Inflammatory macrophage (primary cell): ENCODE results near the gene TSPAN32.
"Not testable (repeated sequence)": the region's sequence is repeated elsewhere in the genome, so short reads cannot be mapped to it uniquely, and the experiment has no call there.

Experiments used
- DNase-seq, 2 donors: peaks; one replicate each; pipeline ENCODE4 v3.0.0-alpha.2; 2020 to 2022

TSPAN32 gene

DNA sequence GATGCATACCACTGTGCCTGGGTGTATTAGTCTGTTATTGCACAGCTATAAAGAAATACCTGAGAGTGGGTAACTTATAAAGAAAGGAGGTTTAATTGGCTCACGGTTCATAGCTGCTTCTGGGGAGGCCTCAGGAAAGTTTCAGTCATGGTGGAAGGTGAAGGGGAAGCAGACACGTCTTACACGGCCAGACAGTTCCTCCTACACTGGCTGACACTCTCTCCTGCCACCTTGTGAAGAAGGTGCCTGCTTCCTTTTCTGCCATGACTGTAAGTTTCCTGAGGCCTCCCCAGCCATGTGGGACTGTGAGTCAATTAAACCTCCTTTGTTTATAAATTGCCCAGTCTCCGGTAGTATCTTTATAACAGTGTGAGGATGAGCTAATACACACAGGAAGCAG, 41.7 kb downstream of the TSPAN32 start:
- no peak for DNase-seq

DNA sequence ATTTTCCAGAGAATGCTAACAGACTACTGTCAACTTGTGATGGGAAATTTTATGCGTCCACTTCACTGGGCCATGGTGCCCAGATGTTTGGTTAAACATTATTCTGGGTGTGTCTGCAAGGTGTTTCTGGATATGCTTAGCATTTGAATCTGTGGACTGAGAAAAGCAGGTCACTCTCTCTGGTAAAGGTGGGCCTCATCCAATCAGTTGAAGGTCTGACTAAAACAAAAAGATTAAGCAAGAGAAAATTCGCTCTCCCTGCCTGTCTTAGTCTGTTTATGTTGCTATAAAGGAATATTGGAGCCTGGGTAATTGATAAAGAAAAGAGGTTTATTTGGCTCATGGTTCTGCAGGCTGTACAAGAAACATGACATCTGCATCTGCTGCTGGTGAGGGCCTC, 43.2 kb downstream of the TSPAN32 start:
- no peak for DNase-seq

DNA sequence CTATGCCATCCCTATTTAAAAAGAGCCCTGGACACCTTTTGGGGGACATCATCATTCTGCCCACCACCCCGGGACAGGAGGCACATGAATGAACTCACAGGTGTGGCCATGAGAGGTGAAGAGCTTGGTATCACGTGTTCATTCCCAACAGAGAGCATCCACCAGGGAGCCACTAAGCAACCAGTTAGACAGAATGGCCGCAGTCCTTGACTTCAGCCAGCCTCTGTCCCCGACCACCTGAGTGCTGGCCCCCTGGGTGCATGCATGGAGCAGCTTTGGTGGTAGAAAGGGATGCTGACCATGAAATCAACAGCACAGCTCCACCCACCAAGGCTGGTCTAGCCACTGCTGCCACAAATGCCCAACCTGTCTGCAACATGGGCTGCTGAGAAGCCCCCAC, 44.2 kb downstream of the TSPAN32 start:
- DNase-seq, result no peak

- no peak for DNase-seq
Measured at GRCh38 chr11:2346586-2347307, 44.9 kb downstream of the TSPAN32 start.

GRCh38 chr11:2347308-2347830, 45.6 kb downstream of the TSPAN32 start:
- no peak for DNase-seq

- no peak for DNase-seq
Measured at GRCh38 chr11:2348986-2349385, 47.2 kb downstream of the TSPAN32 start.

- DNase-seq, result no peak
Measured at GRCh38 chr11:2351701-2352100, 49.9 kb downstream of the TSPAN32 start.

DNA sequence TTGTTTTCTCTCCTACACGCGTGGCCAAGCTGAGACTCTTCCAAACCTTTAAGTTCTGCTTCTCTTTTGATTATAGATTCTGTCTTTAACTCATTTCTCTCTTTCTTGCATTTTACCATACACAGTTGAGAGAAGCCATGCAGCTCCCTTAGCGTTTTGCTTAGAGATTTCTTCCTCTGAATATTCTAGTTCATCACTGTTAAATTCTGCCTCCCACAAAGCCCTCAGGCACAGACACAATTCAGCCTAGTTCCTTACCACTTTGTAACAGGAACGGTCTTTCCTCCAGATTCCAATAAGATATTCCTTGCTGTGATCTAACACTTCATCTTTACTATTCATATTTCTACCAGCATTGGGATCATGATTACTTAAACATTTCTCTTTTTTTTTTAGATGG, 50.6 kb downstream of the TSPAN32 start:
- DNase-seq, result no peak

GRCh38 chr11:2355000-2355644, 53.3 kb downstream of the TSPAN32 start:
- no peak for DNase-seq

GRCh38 chr11:2357246-2357645, 55.4 kb downstream of the TSPAN32 start:
- no peak for DNase-seq

- DNase-seq, result not testable (repeated sequence)
Measured at GRCh38 chr11:2357651-2358050, 55.8 kb downstream of the TSPAN32 start.

DNA sequence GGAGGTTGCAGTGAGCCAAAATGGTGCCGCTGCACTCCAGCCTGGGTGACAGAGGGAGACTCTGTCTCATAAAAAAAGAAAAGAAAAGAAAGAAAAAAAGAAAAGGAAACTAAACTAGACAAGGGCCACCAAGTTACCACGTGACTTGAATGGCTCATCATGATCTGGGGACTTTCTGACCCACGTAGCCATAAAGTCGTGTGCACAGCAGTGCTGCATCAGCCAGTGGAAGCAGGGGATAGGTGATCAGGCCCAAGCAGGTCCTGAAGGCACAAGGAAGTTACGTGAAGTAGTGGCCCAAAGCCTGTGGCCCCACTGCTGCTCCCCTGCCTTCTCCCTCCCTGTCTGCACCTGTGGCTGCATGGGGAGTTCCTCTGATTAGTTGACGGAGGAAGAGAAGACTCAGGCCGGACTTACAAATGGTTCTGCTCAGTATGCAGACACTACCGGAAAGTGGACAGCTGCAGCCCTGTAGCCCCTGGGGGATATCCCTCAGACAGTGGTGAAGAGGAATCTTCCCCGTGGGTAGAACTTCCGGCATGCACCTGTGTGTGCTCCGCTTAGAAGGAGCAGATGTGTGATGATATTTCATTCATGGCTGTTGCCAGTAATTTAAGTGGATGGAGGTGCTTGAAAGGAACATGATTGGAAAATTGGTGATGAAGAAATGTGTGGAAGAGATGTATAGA, 57.1 kb downstream of the TSPAN32 start:
- no peak for DNase-seq

DNA sequence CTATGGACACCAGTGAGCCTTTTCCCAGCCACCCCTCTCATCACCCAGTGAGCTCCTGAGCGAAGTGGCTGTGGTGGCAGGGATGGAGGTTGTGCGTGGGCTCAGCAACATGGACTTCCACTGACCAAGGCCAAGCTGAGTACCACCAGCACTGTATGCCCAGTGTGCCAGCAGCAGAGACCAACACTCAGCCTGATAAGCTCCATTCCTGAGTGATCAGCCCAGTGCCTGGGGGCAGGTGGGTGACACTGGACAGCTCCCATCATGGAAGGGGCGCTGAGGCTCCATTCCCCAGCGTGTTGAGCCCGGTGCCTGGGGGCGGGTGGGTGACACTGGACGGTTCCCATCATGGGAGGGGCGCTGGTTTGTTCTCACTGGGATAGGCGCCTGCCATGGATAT, 57.7 kb downstream of the TSPAN32 start:
- no peak for DNase-seq

DNA sequence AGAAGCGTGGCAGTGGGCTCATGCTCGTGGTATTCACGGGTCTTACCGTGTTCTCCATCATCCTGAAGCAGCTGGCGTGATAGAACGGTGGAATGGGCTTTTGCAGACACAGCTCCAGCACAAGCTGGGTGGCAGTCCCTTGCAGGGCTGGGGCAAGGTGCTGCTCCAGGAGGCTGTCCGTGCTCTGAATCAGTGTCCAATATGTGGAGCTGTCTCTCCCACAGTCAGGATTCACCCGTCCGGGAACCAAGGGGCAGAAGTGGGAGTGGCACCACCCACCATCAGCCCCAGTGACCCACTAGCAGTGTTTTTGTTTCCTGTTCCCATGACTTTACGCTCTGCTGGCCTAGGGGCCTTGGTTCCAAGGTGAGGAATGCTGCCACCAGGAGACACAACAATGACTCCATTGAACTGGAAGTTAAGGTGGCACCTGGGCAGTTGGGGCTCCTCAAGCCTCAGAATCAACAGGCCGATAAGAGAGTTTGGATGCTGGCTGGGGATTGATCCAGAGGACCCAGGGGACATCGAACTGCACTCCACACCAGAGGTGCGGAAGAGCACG, 58.3 kb downstream of the TSPAN32 start:
- no peak for DNase-seq

- DNase-seq, result peak in 1 of 2 donors; percentile 32
Measured at GRCh38 chr11:2361565-2361964, 59.8 kb downstream of the TSPAN32 start.

GRCh38 chr11:2362414-2362813, 60.6 kb downstream of the TSPAN32 start:
- no peak for DNase-seq

DNA sequence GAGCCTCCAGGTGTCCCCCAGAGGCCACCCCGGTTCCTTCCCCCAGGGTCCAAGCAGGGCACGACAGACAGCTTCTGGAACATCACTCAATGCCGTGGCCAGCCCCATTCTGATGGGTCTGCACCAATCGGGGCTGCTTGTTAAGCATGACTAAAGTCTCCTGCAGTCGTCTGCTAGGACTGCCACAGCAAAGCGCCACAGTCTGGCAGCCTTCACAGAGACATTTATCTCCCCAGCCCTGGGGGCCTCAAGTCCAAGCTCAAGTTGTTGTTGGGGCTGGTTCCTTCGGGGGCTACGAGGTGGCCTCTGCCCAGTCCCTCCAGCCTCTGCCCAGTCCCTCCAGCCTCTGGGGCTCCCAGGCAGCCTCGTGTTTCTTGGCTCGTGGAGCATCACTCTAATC, 61.3 kb downstream of the TSPAN32 start:
- DNase-seq, result no peak

DNA sequence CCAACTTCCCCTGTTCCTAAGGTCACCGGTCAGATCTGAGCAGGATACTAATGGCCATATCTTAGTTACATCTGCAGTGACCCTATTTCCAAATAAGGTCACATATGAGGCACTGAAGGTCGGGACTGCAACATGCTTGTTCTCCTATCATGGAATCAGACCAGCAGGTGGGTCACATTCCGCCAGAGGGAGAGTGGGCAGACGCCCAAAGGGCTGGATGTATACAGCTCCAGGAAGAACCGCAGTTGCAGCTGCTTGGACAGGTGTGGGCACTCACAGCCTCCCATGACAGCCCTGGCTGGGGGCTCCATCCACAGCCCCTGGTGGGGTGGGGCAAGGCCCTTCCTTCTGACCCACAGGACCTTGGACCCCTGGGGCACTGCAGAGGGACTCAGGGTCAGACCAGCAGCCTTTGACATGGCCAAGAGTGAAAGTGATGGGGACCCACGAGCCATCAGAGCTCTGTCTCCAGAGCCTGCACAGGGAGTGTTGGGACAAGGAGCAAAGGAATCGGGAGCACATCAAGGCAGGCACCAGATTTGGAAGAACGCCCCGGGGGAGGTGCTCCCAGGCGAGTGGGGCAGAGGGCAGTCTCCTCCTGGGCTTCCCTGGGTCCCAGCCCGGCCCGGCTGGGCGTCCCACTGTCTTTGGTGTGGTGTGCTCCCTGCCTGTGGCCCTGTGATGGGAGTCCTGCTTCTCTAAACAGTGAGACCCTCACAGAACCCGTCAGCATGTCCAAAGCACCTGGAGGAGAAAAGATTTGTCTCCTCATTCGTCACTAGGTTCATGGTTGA, 62.0 kb downstream of the TSPAN32 start:
- no peak for DNase-seq

DNA sequence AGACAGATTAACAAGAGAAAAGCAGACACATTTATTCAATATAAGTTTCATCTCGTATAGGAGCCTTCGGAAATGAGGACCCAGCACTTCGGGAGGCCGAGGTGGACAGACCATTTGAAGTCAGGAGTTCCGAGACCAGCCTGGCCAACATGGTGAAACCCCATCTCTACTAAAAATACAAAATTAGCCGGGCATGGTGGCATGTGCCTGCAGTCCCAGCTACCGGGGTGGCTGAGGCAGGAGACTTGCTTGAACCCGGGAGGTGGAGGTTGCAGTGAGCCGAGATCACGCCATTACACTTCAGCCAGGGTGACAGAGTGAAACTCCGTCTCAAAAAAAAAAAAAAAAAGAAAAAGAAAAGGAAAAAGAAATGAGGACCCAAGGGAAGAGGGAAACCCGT, 62.6 kb downstream of the TSPAN32 start:
- not testable (repeated sequence) for DNase-seq

GRCh38 chr11:2365571-2366210, 63.9 kb downstream of the TSPAN32 start:
- DNase-seq, result peak in 1 of 2 donors; percentile 20

- DNase-seq, result no peak
Measured at GRCh38 chr11:2366276-2366675, 64.5 kb downstream of the TSPAN32 start.

- no peak for DNase-seq
Measured at GRCh38 chr11:2366733-2367132, 64.9 kb downstream of the TSPAN32 start.
